Kidney epithelial cell (primary cell): ENCODE measurements around the gene YARS1. TPM values are rescaled to one million over a fixed set of nuclear protein-coding genes. Genes with fewer than 3 reads are reported as not detected.

Source experiments
- DNase-seq: peaks from one replicate; pipeline ENCODE4 v3.0.0-alpha.2; 2010; ENCODE audit warnings: low read depth
- H3K27me3 ChIP-seq: 2 replicates; pipeline ENCODE4 v1.6.0; 2011; ENCODE audit warnings: low read length; ENCODE audit not compliant: control insufficient read depth, insufficient read depth
- H3K36me3 ChIP-seq: 2 replicates; pipeline ENCODE4 v1.5.1; 2011; ENCODE audit warnings: low read length; ENCODE audit not compliant: control insufficient read depth, insufficient read depth
- H3K4me3 ChIP-seq: 2 replicates; pipeline ENCODE4 v1.5.1; 2011; ENCODE audit warnings: low read depth, mild to moderate bottlenecking, control low read depth, low read length
- CTCF ChIP-seq: IDR thresholded peaks from 2 replicates; pipeline ENCODE4 v1.5.1; 2011; ENCODE audit warnings: mild to moderate bottlenecking, moderate library complexity, low read length, control low read depth, inconsistent platforms; ENCODE audit not compliant: insufficient read depth, poor library complexity, severe bottlenecking
- total RNA-seq: library from RNA; depleted of rRNA; stranded (reverse); fragments of >200 nt; gene quantifications from 2 replicates; pipeline ENCODE4 v1.2.3, GENCODE V29; 2015

YARS1 gene
- total RNA-seq, 1 donor from 2014 or later, result 167 TPM

DNA sequence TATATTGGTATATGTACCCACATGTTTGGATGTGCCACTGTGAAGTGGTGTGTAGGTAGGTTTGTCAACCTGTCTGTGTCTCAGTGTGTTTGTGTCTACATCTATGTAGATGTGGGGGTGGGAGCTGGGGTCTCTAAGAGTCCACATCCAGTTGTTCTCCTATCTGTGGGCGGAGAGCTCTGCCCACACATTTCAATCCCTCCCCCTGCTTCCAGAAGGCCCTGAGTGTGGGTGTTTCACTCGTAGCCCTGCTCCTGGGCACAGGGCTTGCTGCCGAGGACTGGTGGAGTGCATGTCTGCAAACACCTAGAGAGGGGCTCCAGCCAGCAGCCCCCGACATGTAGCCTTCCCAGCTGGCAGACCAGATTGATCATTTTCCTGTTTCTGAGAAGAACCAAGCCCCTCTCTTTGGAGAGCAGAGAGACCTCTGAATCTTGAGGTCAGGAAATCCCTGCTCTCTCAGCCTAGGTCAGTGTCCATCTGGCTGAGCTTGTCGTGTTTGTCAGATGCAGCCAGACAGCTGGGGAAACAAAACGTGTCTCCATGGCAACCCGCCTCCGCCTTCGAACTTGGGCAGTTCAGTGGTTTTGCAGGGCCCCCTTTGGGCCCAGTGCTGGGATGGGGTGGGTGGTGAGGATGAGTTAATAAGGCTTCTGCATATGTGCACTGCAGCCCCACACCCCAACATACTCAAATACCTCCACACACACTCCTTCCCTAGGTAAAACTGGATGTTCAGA lies 83.4 kb downstream of the YARS1 start:
- Histone ChIP-seq H3K36me3 (no peaks in the 10 kb centered on the region), H3K27me3 (no peaks in the 10 kb centered on the region), H3K4me3 (no peak overlapping the region)
- no peak for TF ChIP-seq CTCF
- no peak for DNase-seq

- H3K36me3 ChIP-seq, result no peaks in the 10 kb centered on the region
- TF ChIP-seq CTCF, result no peak
- H3K27me3 ChIP-seq, result no peaks in the 10 kb centered on the region
- no peak overlapping the region for H3K4me3 ChIP-seq
- DNase-seq, result no peak
Observed at GRCh38 chr1:32729254-32730046, 87.7 kb downstream of the YARS1 start.

- Histone ChIP-seq H3K36me3 (no peaks in the 10 kb centered on the region), H3K4me3 (no peak overlapping the region), H3K27me3 (no peaks in the 10 kb centered on the region)
- no peak for TF ChIP-seq CTCF
- DNase-seq, result no peak
Observed at GRCh38 chr1:32728413-32729077, 88.6 kb downstream of the YARS1 start.

- Histone ChIP-seq H3K4me3 (no peak overlapping the region), H3K36me3 (no peaks in the 10 kb centered on the region), H3K27me3 (no peaks in the 10 kb centered on the region)
- no peak for TF ChIP-seq CTCF
- DNase-seq, result no peak
Observed at GRCh38 chr1:32727876-32728275, 89.3 kb downstream of the YARS1 start.

DNA sequence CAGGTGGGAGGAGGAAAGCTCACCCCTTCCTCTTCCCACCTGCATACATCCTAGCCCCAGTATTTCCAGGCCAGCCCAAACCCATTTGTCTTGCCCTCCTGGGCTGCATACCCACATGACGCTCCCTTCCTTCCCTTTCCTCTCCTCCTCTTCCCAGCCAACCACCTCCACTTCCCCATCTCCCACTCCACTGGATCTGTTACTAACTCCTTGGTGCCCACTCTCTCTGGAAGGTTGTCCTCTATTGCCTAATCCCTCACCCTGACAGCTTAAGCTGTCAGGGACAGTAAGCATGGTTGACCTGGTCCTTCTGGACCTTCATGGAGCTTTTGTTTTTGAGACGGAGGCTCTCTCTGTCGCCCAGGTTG lies 91.6 kb downstream of the YARS1 start:
- Histone ChIP-seq H3K4me3 (no peak overlapping the region), H3K27me3 (no peaks in the 10 kb centered on the region), H3K36me3 (no peaks in the 10 kb centered on the region)
- no peak for DNase-seq
- TF ChIP-seq CTCF, result no peak

Other genes with a start within 250 kb of the YARS1 start
- gene ZBTB8OS, start 166.8 kb downstream of the YARS1 start, total RNA-seq, result 38.0 and 38.2 TPM in 2 replicates
- 216 and 245 TPM in 2 replicates for gene RBBP4, start 166.2 kb downstream of the YARS1 start, total RNA-seq
- 2.7 and 3.8 TPM in 2 replicates for gene SYNC, start 114.6 kb downstream of the YARS1 start, total RNA-seq
- 11.2 and 12.7 TPM in 2 replicates for gene S100PBP, start 295 bp upstream of the YARS1 start, total RNA-seq
- 0.08 TPM in 1 of 2 replicates, not detected in the other for gene FNDC5, start 53.6 kb upstream of the YARS1 start, total RNA-seq
- not detected in 2 replicates for gene HPCA, start 69.1 kb upstream of the YARS1 start, total RNA-seq
- gene TMEM54, start 84.0 kb upstream of the YARS1 start, total RNA-seq, result 99.0 and 162 TPM in 2 replicates
- 32.8 and 33.7 TPM in 2 replicates for gene RNF19B, start 147.5 kb upstream of the YARS1 start, total RNA-seq
- gene AK2, start 219.5 kb upstream of the YARS1 start, total RNA-seq, result 156 and 161 TPM in 2 replicates